IMR-90 (cell line): ENCODE data around the gene RUBCN.

ENCODE experiments used
- CEBPB ChIP-seq: IDR thresholded peaks from 2 replicates; pipeline ENCODE4 v1.6.1; 2012; ENCODE audit warnings: low read depth, low read length, improper control_type of control experiment
- CTCF ChIP-seq: conservative IDR thresholded peaks from 2 replicates; pipeline ENCODE4 v1.5.1; 2012; ENCODE audit warnings: mild to moderate bottlenecking, low read depth, low read length, improper control_type of control experiment
- MAZ ChIP-seq: IDR thresholded peaks from 2 replicates; pipeline ENCODE4 v1.6.1; 2012; ENCODE audit warnings: low read depth, mild to moderate bottlenecking, low read length, improper control_type of control experiment, moderate library complexity, borderline replicate concordance
- POLR2A ChIP-seq: IDR thresholded peaks from 2 replicates; pipeline ENCODE4 v1.6.1; 2012; ENCODE audit warnings: mild to moderate bottlenecking, low read depth, low read length
- RAD21 ChIP-seq: IDR thresholded peaks from 2 replicates; pipeline ENCODE4 v1.6.1; 2012; ENCODE audit warnings: low read length, improper control_type of control experiment
- RCOR1 ChIP-seq: IDR thresholded peaks from 2 replicates; pipeline ENCODE4 v1.6.1; 2012; ENCODE audit warnings: mild to moderate bottlenecking, low read length, improper control_type of control experiment; ENCODE audit not compliant: insufficient replicate concordance
- RFX5 ChIP-seq: IDR thresholded peaks from 2 replicates; pipeline ENCODE4 v1.8.0; 2012; ENCODE audit warnings: low read depth, mild to moderate bottlenecking, low read length, moderate library complexity
- TF ChIP-seq, protein P1 (sequence below): fragments of 150-350 bp; IDR thresholded peaks from 2 replicates; pipeline ENCODE4 v1.6.1; 2017; ENCODE audit warnings: mild to moderate bottlenecking, antibody characterized with exemption, low read length, low read depth
- TF ChIP-seq, protein P2 (sequence below): fragments of 150-350 bp; IDR thresholded peaks from 2 replicates; pipeline ENCODE4 v1.6.1; 2016; ENCODE audit warnings: low read depth, mild to moderate bottlenecking, low read length, moderate library complexity, borderline replicate concordance

- no peak for TF ChIP-seq CTCF
- TF ChIP-seq CEBPB, result no peak
- TF ChIP-seq RAD21, result no peak
- TF ChIP-seq POLR2A, result no peak
- TF ChIP-seq, protein P1, sequence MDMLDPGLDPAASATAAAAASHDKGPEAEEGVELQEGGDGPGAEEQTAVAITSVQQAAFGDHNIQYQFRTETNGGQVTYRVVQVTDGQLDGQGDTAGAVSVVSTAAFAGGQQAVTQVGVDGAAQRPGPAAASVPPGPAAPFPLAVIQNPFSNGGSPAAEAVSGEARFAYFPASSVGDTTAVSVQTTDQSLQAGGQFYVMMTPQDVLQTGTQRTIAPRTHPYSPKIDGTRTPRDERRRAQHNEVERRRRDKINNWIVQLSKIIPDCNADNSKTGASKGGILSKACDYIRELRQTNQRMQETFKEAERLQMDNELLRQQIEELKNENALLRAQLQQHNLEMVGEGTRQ, result no peak
- TF ChIP-seq MAZ, result no peak
- TF ChIP-seq, protein P2, sequence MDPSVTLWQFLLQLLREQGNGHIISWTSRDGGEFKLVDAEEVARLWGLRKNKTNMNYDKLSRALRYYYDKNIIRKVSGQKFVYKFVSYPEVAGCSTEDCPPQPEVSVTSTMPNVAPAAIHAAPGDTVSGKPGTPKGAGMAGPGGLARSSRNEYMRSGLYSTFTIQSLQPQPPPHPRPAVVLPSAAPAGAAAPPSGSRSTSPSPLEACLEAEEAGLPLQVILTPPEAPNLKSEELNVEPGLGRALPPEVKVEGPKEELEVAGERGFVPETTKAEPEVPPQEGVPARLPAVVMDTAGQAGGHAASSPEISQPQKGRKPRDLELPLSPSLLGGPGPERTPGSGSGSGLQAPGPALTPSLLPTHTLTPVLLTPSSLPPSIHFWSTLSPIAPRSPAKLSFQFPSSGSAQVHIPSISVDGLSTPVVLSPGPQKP, result no peak
- no peak for TF ChIP-seq RCOR1
- no peak for TF ChIP-seq RFX5
Observed at GRCh38 chr3:197761784-197762183, 25.1 kb upstream of the RUBCN start.
